CD4-positive, alpha-beta memory T cell (primary cell): Measurements from ENCODE around the gene KNL1. TPM values are rescaled to one million over a fixed set of nuclear protein-coding genes. Genes with fewer than 3 reads are reported as not detected.
"Not testable (repeated sequence)": the region's sequence is repeated elsewhere in the genome, so short reads cannot be mapped to it uniquely, and the experiment has no call there.

Experiments
- CTCF ChIA-PET: fragments of 350-600 bp; sonication (Branson Sonifier 250); formaldehyde crosslinking; loops from one replicate; lab custom pipeline; 2021; ENCODE audit warnings: inconsistent platforms; ENCODE audit not compliant: partially characterized antibody; lab: Charles Lee
- POLR2A ChIA-PET: fragments of 350-600 bp; sonication (Branson Sonifier 250); formaldehyde crosslinking; loops from one replicate; lab custom pipeline; 2021; ENCODE audit not compliant: partially characterized antibody; lab: Charles Lee
- DNase-seq, 5 donors: peaks; one replicate each; pipeline versions ENCODE4 v3.0.0 to v3.0.0-alpha.2; 2020 to 2022; ENCODE audit warnings: mixed read lengths in 1 of 5
- H3K27ac ChIP-seq: one replicate; pipeline ENCODE4 v1.7.0; 2013; ENCODE audit warnings: low read depth, low read length
- H3K27me3 ChIP-seq: 2 replicates; pipeline ENCODE4 v1.7.0; 2013; ENCODE audit warnings: mild to moderate bottlenecking, low read length, moderate library complexity; ENCODE audit not compliant: insufficient read depth
- H3K36me3 ChIP-seq: 2 replicates; pipeline ENCODE4 v1.7.0; 2013; ENCODE audit warnings: mild to moderate bottlenecking, low read length, moderate library complexity; ENCODE audit not compliant: insufficient read depth
- H3K4me1 ChIP-seq: 2 replicates; pipeline ENCODE4 v1.7.0; 2013; ENCODE audit warnings: mild to moderate bottlenecking, low read length, moderate library complexity; ENCODE audit not compliant: insufficient read depth
- H3K4me3 ChIP-seq, 2 donors: one replicate each; pipeline ENCODE4 v1.7.0; 2013; ENCODE audit warnings: low read length in 2 of 2, mild to moderate bottlenecking in 1 of 2
- H3K9me3 ChIP-seq, 2 donors: one replicate each; pipeline ENCODE4 v1.7.0; 2013; ENCODE audit warnings: low read length in 2 of 2, control low read depth in 1 of 2; ENCODE audit not compliant: control insufficient read depth in 1 of 2
- H3K27ac Mint-ChIP-seq, 7 donors: one replicate each; pipeline ENCODE4 v1.8.0; 2020 to 2021; ENCODE audit warnings: mixed read lengths in 7 of 7, mild to moderate bottlenecking in 6 of 7, inconsistent platforms in 3 of 7, moderate library complexity in 3 of 7
- H3K27me3 Mint-ChIP-seq, 2 donors: one replicate each; pipeline ENCODE4 v1.8.0; 2020 to 2021; ENCODE audit warnings: mixed read lengths in 2 of 2
- H3K36me3 Mint-ChIP-seq, 2 donors: one replicate each; pipeline ENCODE4 v1.8.0; 2020 to 2021; ENCODE audit warnings: mixed read lengths in 2 of 2, inconsistent platforms in 1 of 2, mild to moderate bottlenecking in 1 of 2
- H3K4me1 Mint-ChIP-seq, 4 donors: one replicate each; pipeline ENCODE4 v1.8.0; 2020 to 2021; ENCODE audit warnings: mixed read lengths in 4 of 4, mild to moderate bottlenecking in 1 of 4
- H3K4me3 Mint-ChIP-seq, 8 donors: one replicate each; pipeline ENCODE4 v1.8.0; 2020 to 2021; ENCODE audit warnings: mixed read lengths in 8 of 8, mild to moderate bottlenecking in 7 of 8, moderate library complexity in 6 of 8, inconsistent platforms in 3 of 8
- H3K9me3 Mint-ChIP-seq, 8 donors: one replicate each; pipeline ENCODE4 v1.8.0; 2020 to 2021; ENCODE audit warnings: mixed read lengths in 8 of 8, mild to moderate bottlenecking in 5 of 8, inconsistent platforms in 3 of 8, moderate library complexity in 1 of 8
- intact Hi-C: fragments of 100-400 bp; cut with micrococcal nuclease; formaldehyde crosslinking; loops from one replicate; pipeline ENCODE4 v1.15.1; 2023
- polyA plus RNA-seq, 2 donors: library from polyadenylated mRNA; unstranded; fragments of 300-500 nt; fragmentation: Illumina TruSeq; gene quantifications; one replicate each; pipeline ENCODE4 v1.2.3, GENCODE V29; 2021
- total RNA-seq, 2 experiments: library from RNA; stranded (reverse); gene quantifications; one replicate each; pipeline ENCODE4 v1.2.3, GENCODE V29; 2021

KNL1 gene
- total and polyA plus RNA-seq, 4 experiments from 2014 or later, result 0.10 to 1.2 (median 0.99) TPM; not detected in 1

GRCh38 chr15:40680959-40681358 lies 86.9 kb downstream of the KNL1 start:
- DNase-seq, H3K4me3 ChIP-seq, H3K9me3 ChIP-seq, H3K27me3 ChIP-seq, H3K4me1 ChIP-seq, H3K27ac ChIP-seq, H3K4me1 Mint-ChIP-seq, POLR2A ChIA-PET, H3K27me3 Mint-ChIP-seq, intact Hi-C loops, H3K36me3 Mint-ChIP-seq, H3K4me3 Mint-ChIP-seq, H3K9me3 Mint-ChIP-seq, H3K36me3 ChIP-seq: not testable (repeated sequence)
- peak overlapping the region in 1 of 7 donors; percentile 23 for H3K27ac Mint-ChIP-seq
- CTCF ChIA-PET, result interaction anchor here (6.1 kb wide), 1 partner anchor 104 kb away, joined by 120 read pairs; no protein-coding TSS in a partner anchor

DNA sequence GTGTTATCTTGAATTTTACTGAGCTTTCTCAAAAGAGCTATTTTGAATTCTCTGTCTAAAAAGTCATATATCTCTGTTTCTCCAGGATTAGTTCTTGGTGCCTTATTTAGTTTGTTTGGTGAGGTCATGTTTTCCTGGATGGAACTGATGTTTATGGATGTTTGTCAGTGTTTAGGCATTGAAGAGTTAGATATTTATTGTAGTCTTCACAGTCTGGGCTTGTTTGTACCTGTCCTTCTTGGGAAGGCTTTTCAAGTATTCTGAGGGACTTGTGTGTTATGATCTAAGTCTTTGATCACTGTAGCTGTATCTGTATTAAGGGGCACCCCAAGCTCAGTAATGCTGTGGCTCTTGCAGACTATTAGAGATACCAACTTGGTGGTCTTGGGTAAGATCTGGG lies 90.3 kb downstream of the KNL1 start:
- intact Hi-C loops, result no loop called here
- no peaks in the 10 kb centered on the region for H3K9me3 Mint-ChIP-seq
- H3K36me3 ChIP-seq, result no peaks in the 10 kb centered on the region
- ChIA-PET POLR2A (interaction anchor here (2.1 kb wide), 1 partner anchor 10 kb away, joined by 8 read pairs; the partner anchor contains the start of gene RAD51), CTCF (interaction anchor here (0.5 to 3.3 kb wide), 6 partner anchors 10 to 175 kb away, joined by 3 to 18 read pairs (median 4); partner anchors contain the start of gene RAD51)
- DNase-seq, result no peak
- H3K4me1 Mint-ChIP-seq, result no peaks in the 10 kb centered on the region
- H3K4me3 ChIP-seq, result no peak overlapping the region
- H3K27ac ChIP-seq, result no peak overlapping the region
- H3K36me3 Mint-ChIP-seq, result no peaks in the 10 kb centered on the region
- H3K9me3 ChIP-seq, result no peaks in the 10 kb centered on the region
- no peaks in the 10 kb centered on the region for H3K27me3 ChIP-seq
- H3K4me1 ChIP-seq, result no peaks in the 10 kb centered on the region
- peak overlapping the region in 2 of 7 donors; percentile 51 to 64 for H3K27ac Mint-ChIP-seq
- no peak overlapping the region for H3K4me3 Mint-ChIP-seq
- no peaks in the 10 kb centered on the region for H3K27me3 Mint-ChIP-seq

DNA sequence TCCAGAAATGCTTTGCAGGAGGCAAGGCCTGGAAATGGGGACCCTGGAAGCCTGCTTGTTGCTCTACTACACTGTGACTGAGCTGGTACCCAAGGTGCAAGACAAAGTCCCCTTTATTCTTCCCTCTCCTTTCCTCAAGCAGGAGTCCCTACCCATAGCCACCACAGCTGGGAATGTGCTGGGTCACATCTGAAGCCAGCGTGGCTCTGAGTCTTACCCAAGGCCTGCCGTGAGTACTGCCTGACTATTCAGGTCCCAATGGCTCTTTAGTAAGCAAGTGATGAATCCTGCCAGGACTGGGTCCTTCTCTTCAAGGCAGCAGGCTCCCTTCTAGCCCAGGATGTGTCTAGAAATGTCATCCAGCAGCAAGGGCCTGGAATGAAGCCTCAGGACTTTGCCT lies 91.3 kb downstream of the KNL1 start:
- H3K27ac ChIP-seq, result no peak overlapping the region
- Mint-ChIP-seq H3K4me1 (peaks cover 0 to 4% (median 1%) of the 10 kb centered on the region in 4 donors), H3K27me3 (no peaks in the 10 kb centered on the region), H3K27ac (peak overlapping the region in 2 of 7 donors; percentile 22 to 53), H3K9me3 (no peaks in the 10 kb centered on the region), H3K4me3 (no peak overlapping the region), H3K36me3 (peaks cover 0 to 8% of the 10 kb centered on the region in 2 donors)
- CTCF ChIA-PET, result interaction anchor here (3.3 kb wide), 1 partner anchor 97 kb away, joined by 18 read pairs; no protein-coding TSS in a partner anchor
- no peaks in the 10 kb centered on the region for H3K36me3 ChIP-seq
- intact Hi-C loops, result no loop called here
- H3K4me1 ChIP-seq, result no peaks in the 10 kb centered on the region
- no peak for DNase-seq
- POLR2A ChIA-PET, result interaction anchor here (2.1 kb wide), 1 partner anchor 9 kb away, joined by 8 read pairs; the partner anchor contains the start of gene RAD51
- H3K27me3 ChIP-seq, result no peaks in the 10 kb centered on the region
- H3K9me3 ChIP-seq, result no peaks in the 10 kb centered on the region
- no peak overlapping the region for H3K4me3 ChIP-seq

- intact Hi-C loops, result no loop called here
- ChIA-PET POLR2A (no interaction called here), CTCF (interaction anchor here (1.0 kb wide), 1 partner anchor 100 kb away, joined by 3 read pairs; no protein-coding TSS in a partner anchor)
- Mint-ChIP-seq H3K4me1 (peaks cover 3 to 15% (median 10%) of the 10 kb centered on the region in 4 donors), H3K36me3 (peaks cover under 1 to 19% of the 10 kb centered on the region in 2 donors), H3K27me3 (no peaks in the 10 kb centered on the region), H3K4me3 (no peak overlapping the region), H3K27ac (peak overlapping the region in 2 of 7 donors; percentile 60 to 61), H3K9me3 (no peaks in the 10 kb centered on the region)
- Histone ChIP-seq H3K4me1 (peaks cover 11% of the 10 kb centered on the region), H3K9me3 (no peaks in the 10 kb centered on the region), H3K36me3 (peaks cover 9% of the 10 kb centered on the region), H3K27me3 (no peaks in the 10 kb centered on the region), H3K27ac (no peak overlapping the region), H3K4me3 (no peak overlapping the region)
- DNase-seq, result no peak
Observed at GRCh38 chr15:40688932-40689799, 95.1 kb downstream of the KNL1 start.

GRCh38 chr15:40691737-40692136 lies 97.7 kb downstream of the KNL1 start:
- Mint-ChIP-seq H3K4me3 (no peak overlapping the region), H3K27ac (peak overlapping the region in 4 of 7 donors; percentile 47 to 74 (median 58))

DNA sequence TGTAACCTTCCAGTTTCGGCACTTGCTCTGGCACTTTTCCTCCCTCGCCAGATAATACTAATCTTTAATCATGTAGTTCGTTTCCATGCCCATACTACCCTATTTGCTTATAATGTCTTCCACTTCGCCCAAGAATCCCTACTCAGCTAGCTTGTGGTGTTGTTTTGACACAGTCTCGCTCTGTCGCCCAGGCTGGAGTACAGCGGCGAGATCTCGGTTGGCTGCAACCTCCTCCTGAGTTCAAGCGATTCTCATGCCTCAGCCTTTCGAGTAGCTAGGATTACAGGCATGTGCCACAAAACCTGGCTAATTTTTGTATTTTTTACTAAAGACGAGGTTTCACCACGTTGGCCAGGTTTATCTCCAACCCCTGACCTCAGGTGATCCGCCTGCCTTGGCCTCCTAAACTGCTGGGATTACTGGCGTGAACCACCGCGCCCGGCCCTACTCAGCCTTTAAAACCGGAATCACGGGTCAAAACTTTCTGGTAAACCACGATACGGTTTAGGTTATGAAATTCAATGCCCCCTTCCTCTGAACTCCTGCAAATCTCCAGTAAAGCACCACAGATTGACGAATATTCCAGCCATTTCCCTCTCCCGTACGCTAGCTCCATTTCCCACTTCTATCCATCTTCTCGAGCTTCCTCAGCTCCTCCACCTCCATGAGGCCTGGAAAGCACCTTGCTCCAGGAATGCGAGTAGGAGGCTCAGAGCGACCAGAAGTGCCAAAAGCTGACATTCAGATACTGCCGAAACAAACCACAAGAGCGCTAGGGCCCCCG lies 100.0 kb downstream of the KNL1 start:
- peak in 1 of 5 donors; percentile 4 for DNase-seq
- H3K4me3 ChIP-seq, result peak overlapping the region; percentile 67 to 81
- H3K27ac Mint-ChIP-seq, result peak overlapping the region; percentile 96 to 99 (median 99)

More at GRCh38 chr15:40691737-40692136, 97.7 kb downstream of the KNL1 start:
- Mint-ChIP-seq H3K36me3 (peaks cover 4 to 32% of the 10 kb centered on the region in 2 donors), H3K9me3 (no peaks in the 10 kb centered on the region), H3K4me1 (peaks cover 11 to 32% (median 23%) of the 10 kb centered on the region in 4 donors), H3K27me3 (no peaks in the 10 kb centered on the region)
- Histone ChIP-seq H3K27ac (no peak overlapping the region), H3K36me3 (peaks cover 9% of the 10 kb centered on the region), H3K27me3 (no peaks in the 10 kb centered on the region), H3K4me1 (peaks cover 13% of the 10 kb centered on the region), H3K4me3 (no peak overlapping the region), H3K9me3 (no peaks in the 10 kb centered on the region)
- intact Hi-C loops, result loop anchor here (5.0 to 10.0 kb wide), 2 partner anchors 99 to 643 kb away; partner anchors contain the start of genes KNL1, NUSAP1 and OIP5
- ChIA-PET POLR2A (no interaction called here), CTCF (no interaction called here)
- no peak for DNase-seq

More for the DNA sequence above, 100.0 kb downstream of the KNL1 start:
- Histone ChIP-seq H3K4me1 (peaks cover 13% of the 10 kb centered on the region), H3K9me3 (no peaks in the 10 kb centered on the region), H3K27me3 (no peaks in the 10 kb centered on the region), H3K36me3 (peaks cover 9% of the 10 kb centered on the region), H3K27ac (peak overlapping the region; percentile 95)
- no peaks in the 10 kb centered on the region for H3K9me3 Mint-ChIP-seq
- intact Hi-C loops, result loop anchor here (5.0 to 10.0 kb wide), 2 partner anchors 102 to 641 kb away; partner anchors contain the start of genes KNL1, NUSAP1 and OIP5
- no peaks in the 10 kb centered on the region for H3K27me3 Mint-ChIP-seq
- ChIA-PET POLR2A (interaction anchor here (0.6 to 3.0 kb wide), 33 partner anchors 9 to 966 kb away, joined by 3 to 46 read pairs (median 6); partner anchors contain the start of genes BAHD1, CCDC32, DNAJC17 and GCHFR), CTCF (interaction anchor here (1.0 to 2.6 kb wide), 13 partner anchors 10 to 200 kb away, joined by 3 to 13 read pairs (median 5); partner anchors contain the start of genes GCHFR and VPS18)
- H3K4me1 Mint-ChIP-seq, result peaks cover 11 to 32% (median 23%) of the 10 kb centered on the region in 4 donors
- peak overlapping the region; percentile 96 to 100 (median 98) for H3K4me3 Mint-ChIP-seq
- peaks cover 4 to 32% of the 10 kb centered on the region in 2 donors for H3K36me3 Mint-ChIP-seq
